ENCODE data around the gene SLC38A2. TPM values are rescaled to one million over a fixed set of nuclear protein-coding genes. Genes with fewer than 3 reads are reported as not detected.

Gene SLC38A2
- total RNA-seq, 1 donor from 2014 or later: 1,114 TPM

DNA sequence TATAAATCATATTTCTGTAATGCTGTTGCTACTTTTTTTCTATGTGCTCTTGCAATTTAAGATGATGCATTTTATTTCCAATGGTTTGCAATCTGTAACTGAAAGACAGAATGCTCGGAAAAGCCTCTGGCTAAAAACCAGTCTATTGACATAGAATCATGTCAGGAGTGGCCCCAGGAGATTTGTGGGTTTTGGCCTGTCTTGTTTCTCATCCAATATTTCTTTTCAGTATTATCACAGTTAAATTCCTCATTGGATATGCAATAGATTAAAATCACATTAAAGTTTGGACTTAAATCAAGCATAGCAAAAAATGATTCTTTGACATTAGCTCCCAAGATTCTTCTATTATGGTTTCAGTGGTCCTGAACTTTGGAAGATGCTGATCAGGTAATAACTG is 19.1 kb upstream of the SLC38A2 start:
- Histone ChIP-seq H3K4me3 (ENCODE audit: low read depth, low read length) (no peak overlapping the region), H3K36me3 (ENCODE audit: control insufficient read depth, insufficient read depth, low read length) (no peaks in the 10 kb centered on the region), H3K27me3 (ENCODE audit: control insufficient read depth, insufficient read depth, low read length) (no peaks in the 10 kb centered on the region)
- TF ChIP-seq, protein P1, sequence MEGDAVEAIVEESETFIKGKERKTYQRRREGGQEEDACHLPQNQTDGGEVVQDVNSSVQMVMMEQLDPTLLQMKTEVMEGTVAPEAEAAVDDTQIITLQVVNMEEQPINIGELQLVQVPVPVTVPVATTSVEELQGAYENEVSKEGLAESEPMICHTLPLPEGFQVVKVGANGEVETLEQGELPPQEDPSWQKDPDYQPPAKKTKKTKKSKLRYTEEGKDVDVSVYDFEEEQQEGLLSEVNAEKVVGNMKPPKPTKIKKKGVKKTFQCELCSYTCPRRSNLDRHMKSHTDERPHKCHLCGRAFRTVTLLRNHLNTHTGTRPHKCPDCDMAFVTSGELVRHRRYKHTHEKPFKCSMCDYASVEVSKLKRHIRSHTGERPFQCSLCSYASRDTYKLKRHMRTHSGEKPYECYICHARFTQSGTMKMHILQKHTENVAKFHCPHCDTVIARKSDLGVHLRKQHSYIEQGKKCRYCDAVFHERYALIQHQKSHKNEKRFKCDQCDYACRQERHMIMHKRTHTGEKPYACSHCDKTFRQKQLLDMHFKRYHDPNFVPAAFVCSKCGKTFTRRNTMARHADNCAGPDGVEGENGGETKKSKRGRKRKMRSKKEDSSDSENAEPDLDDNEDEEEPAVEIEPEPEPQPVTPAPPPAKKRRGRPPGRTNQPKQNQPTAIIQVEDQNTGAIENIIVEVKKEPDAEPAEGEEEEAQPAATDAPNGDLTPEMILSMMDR (IDR thresholded peaks at IDR 0.05; ENCODE audit: insufficient read depth, low read length, severe bottlenecking): no peak
- FAIRE-seq: no peak
- DNase-seq (ENCODE audit: low read depth): no peak

DNA sequence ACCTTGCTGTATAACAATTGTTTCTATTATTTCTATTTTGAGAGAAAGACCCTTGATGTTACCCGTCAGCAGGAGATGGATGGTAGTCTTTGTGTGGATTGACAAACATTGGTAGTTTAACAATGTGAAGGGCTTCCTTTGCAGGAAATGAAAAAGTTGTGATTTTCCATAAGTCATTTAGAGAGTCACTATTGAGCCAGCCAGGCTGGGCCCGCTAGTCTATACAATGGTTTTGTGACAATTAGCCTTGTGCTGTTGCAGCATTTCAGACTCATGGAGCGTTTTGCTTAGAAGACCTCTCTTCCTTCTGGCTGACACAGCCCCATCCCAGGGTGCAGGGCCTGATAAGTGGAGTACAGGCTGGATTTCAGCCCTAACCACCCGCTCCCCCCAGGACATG is 18.3 kb upstream of the SLC38A2 start:
- H3K36me3 ChIP-seq (ENCODE audit: control insufficient read depth, insufficient read depth, low read length): no peaks in the 10 kb centered on the region
- H3K27me3 ChIP-seq (ENCODE audit: control insufficient read depth, insufficient read depth, low read length): no peaks in the 10 kb centered on the region
- no peak for FAIRE-seq
- TF ChIP-seq, protein P1 (IDR thresholded peaks at IDR 0.05; ENCODE audit: insufficient read depth, low read length, severe bottlenecking): no peak
- no peak for DNase-seq (ENCODE audit: low read depth)
- H3K4me3 ChIP-seq (ENCODE audit: low read depth, low read length): no peak overlapping the region

DNA sequence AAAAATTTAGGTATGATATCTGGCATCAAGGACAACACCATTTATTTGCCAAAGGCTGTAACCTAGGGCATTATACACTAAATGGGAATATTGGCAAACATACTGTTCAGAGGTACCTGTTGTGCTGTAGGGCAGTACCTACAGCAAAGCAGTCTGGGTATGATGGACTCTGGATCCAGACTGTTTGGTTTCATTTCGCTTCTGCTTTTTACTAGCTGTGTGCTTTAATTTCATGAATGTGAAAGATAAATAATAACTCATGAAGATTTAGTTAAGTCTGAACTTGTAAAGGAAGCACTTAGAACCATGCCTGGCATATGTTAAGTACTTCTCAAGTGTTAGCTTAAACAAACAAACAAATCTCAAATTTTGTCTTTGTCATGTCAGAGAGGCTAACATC is 17.7 kb upstream of the SLC38A2 start:
- TF ChIP-seq, protein P1 (IDR thresholded peaks at IDR 0.05; ENCODE audit: insufficient read depth, low read length, severe bottlenecking): no peak
- H3K36me3 ChIP-seq (ENCODE audit: control insufficient read depth, insufficient read depth, low read length): no peaks in the 10 kb centered on the region
- DNase-seq (ENCODE audit: low read depth): peak; percentile 58
- no peak for FAIRE-seq
- no peaks in the 10 kb centered on the region for H3K27me3 ChIP-seq (ENCODE audit: control insufficient read depth, insufficient read depth, low read length)
- no peak overlapping the region for H3K4me3 ChIP-seq (ENCODE audit: low read depth, low read length)

DNA sequence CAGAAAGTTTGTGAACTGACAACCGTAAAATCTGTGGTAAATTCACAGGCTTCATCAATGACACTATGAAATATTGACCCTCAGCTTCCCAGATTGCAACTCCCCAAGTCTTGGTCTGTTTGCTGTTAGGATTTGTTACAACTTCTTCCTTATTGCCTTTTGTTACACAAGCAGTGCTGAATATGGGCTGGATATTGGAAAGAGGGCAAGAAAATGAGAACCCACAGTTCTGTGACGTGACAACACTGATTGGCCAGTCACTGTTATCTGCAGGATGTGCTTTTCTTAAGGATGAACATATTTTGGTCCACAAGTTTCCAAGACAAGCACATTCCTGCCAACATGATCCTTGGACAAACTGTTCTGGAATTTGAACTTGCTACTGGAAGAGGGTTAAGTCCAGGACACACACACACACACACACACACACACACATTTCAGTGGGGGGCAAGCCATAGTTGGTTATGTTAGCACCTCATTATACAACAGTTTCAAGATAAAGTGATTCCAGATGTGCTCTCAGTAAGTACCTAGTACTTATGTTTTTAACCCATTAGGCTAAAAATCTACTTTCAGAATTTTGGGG is 16.6 kb upstream of the SLC38A2 start:
- H3K36me3 ChIP-seq (ENCODE audit: control insufficient read depth, insufficient read depth, low read length): no peaks in the 10 kb centered on the region
- no peaks in the 10 kb centered on the region for H3K27me3 ChIP-seq (ENCODE audit: control insufficient read depth, insufficient read depth, low read length)
- TF ChIP-seq, protein P1 (IDR thresholded peaks at IDR 0.05; ENCODE audit: insufficient read depth, low read length, severe bottlenecking): no peak
- FAIRE-seq (no peak), DNase-seq (ENCODE audit: low read depth) (no peak)
- H3K4me3 ChIP-seq (ENCODE audit: low read depth, low read length): no peak overlapping the region

DNA sequence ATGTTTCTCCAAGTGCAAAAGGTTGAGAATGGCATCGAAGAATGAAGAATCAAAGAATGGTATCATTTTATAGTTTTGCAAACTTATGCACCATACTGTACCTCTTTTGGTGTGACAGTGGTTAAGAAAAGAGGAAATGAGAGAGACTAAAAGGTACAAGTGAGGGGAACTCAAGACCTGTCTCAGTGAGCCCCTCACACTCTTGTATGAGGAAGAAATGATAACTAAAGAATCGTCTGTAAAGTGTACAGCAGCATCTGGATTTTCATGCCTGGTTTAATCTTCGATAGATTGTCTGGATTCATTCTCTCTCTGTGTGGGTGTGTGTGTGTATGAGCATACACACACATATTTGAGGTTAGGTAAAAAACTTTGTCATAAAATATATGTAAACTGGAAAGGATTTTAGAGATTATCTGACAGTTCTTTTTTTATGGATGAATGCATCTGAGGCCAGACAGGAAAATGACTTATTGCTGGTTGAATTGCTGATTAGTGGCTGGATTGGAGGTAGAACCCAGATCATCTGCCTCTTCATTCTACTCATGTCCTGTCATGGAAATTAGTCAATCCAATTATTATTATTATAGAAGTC is 16.0 kb upstream of the SLC38A2 start:
- FAIRE-seq: no peak
- Histone ChIP-seq H3K27me3 (ENCODE audit: control insufficient read depth, insufficient read depth, low read length) (no peaks in the 10 kb centered on the region), H3K36me3 (ENCODE audit: control insufficient read depth, insufficient read depth, low read length) (no peaks in the 10 kb centered on the region), H3K4me3 (ENCODE audit: low read depth, low read length) (no peak overlapping the region)
- DNase-seq (ENCODE audit: low read depth): peak; percentile 63
- TF ChIP-seq, protein P1 (IDR thresholded peaks at IDR 0.05; ENCODE audit: insufficient read depth, low read length, severe bottlenecking): no peak

DNA sequence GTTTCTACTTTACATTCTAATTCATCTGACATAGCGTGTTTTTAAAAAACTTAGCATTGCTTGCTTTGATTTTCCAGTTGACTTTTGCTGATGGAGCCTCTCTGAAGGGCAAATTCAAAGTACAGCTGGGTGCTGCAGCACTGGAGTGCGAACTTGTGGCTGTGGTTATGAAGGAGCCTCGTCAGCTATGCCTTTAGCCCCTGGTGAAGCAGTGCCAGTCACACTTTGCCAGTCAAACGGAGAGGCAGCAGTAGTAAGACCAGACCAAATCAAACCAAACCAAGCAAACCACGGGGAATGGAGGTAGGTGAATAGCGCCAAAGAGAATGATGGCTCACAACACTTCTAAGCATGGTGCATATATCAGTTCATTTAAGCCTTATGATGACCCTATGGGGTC is 15.1 kb upstream of the SLC38A2 start:
- DNase-seq (ENCODE audit: low read depth): no peak
- no peaks in the 10 kb centered on the region for H3K27me3 ChIP-seq (ENCODE audit: control insufficient read depth, insufficient read depth, low read length)
- no peak overlapping the region for H3K4me3 ChIP-seq (ENCODE audit: low read depth, low read length)
- TF ChIP-seq, protein P1 (IDR thresholded peaks at IDR 0.05; ENCODE audit: insufficient read depth, low read length, severe bottlenecking): no peak
- H3K36me3 ChIP-seq (ENCODE audit: control insufficient read depth, insufficient read depth, low read length): no peaks in the 10 kb centered on the region
- no peak for FAIRE-seq

Measured in bronchial epithelial cell (primary cell).